GM23338 (cell line): ENCODE data around the gene ST6GALNAC3. TPM values are rescaled to one million over a fixed set of nuclear protein-coding genes. Genes with fewer than 3 reads are reported as not detected.
A peak's percentile ranks its signal among the peaks of the same experiment; 100 is the strongest.

Experiments
- ATAC-seq: fragments of 200-7000 bp; cut with Tn5 transposase; 3 replicates; pipeline ENCODE4 v1.9.1; 2020
- DNase-seq: peaks from one replicate; pipeline ENCODE4 v3.0.0-alpha.2; 2015; ENCODE audit warnings: low spot score
- H2AFZ ChIP-seq: fragments of 200-600 bp; sonication (generic); 2 replicates; pipeline ENCODE4 v1.8.0; 2016; ENCODE audit warnings: antibody characterized with exemption, mild to moderate bottlenecking, moderate library complexity
- H3F3A ChIP-seq: fragments of 200-600 bp; sonication (generic); replicated peaks from 2 replicates; pipeline ENCODE4 v1.8.0; 2017; ENCODE audit warnings: antibody characterized with exemption, mixed run types, low read depth
- H3K27ac ChIP-seq: fragments of 200-600 bp; sonication (generic); 2 replicates; pipeline ENCODE4 v1.6.1; 2016; ENCODE audit warnings: low read depth
- H3K27me3 ChIP-seq: fragments of 200-600 bp; sonication (generic); 2 replicates; pipeline ENCODE4 v1.8.0; 2016; ENCODE audit warnings: mild to moderate bottlenecking, mixed run types, moderate library complexity; ENCODE audit not compliant: insufficient read depth
- H3K36me3 ChIP-seq: fragments of 200-600 bp; sonication (generic); 2 replicates; pipeline ENCODE4 v1.8.0; 2016; ENCODE audit warnings: mild to moderate bottlenecking; ENCODE audit not compliant: insufficient read depth
- H3K4me1 ChIP-seq: fragments of 200-600 bp; sonication (generic); 2 replicates; pipeline ENCODE4 v1.8.0; 2016; ENCODE audit warnings: mild to moderate bottlenecking, moderate library complexity; ENCODE audit not compliant: insufficient read depth
- H3K4me2 ChIP-seq: fragments of 200-600 bp; sonication (generic); 2 replicates; pipeline ENCODE4 v1.7.1; 2017; ENCODE audit warnings: mixed run types
- H3K4me3 ChIP-seq: fragments of 200-600 bp; sonication (generic); 2 replicates; pipeline ENCODE4 v1.6.1; 2016; ENCODE audit warnings: mixed run types
- H3K79me2 ChIP-seq: fragments of 200-600 bp; sonication (generic); replicated peaks from 2 replicates; pipeline ENCODE4 v1.8.0; 2017; ENCODE audit warnings: mild to moderate bottlenecking; ENCODE audit not compliant: insufficient read depth
- H3K9me2 ChIP-seq: fragments of 200-600 bp; sonication (generic); 2 replicates; pipeline ENCODE4 v1.8.0; 2017; ENCODE audit not compliant: insufficient read depth
- H4K20me1 ChIP-seq: fragments of 200-600 bp; sonication (generic); replicated peaks from 2 replicates; pipeline ENCODE4 v1.8.0; 2017; ENCODE audit warnings: mild to moderate bottlenecking; ENCODE audit not compliant: insufficient read depth
- H3K27ac Mint-ChIP-seq: 2 replicates; pipeline ENCODE4 v1.8.0; 2020; ENCODE audit warnings: inconsistent platforms, mild to moderate bottlenecking, moderate library complexity, mixed read lengths
- H3K27me3 Mint-ChIP-seq: 3 replicates; pipeline ENCODE4 v1.8.0; 2022; ENCODE audit warnings: low read depth, mild to moderate bottlenecking, moderate library complexity, mixed read lengths, inconsistent platforms; ENCODE audit not compliant: insufficient read depth, poor library complexity
- H3K36me3 Mint-ChIP-seq: 3 replicates; pipeline ENCODE4 v1.8.0; 2021; ENCODE audit warnings: low read depth, mild to moderate bottlenecking, inconsistent platforms, moderate library complexity, mixed read lengths
- H3K4me1 Mint-ChIP-seq: 3 replicates; pipeline ENCODE4 v1.8.0; 2020; ENCODE audit warnings: mild to moderate bottlenecking, inconsistent platforms, mixed read lengths
- H3K4me3 Mint-ChIP-seq: 3 replicates; pipeline ENCODE4 v1.8.0; 2021; ENCODE audit warnings: moderate library complexity, mild to moderate bottlenecking, inconsistent platforms, mixed read lengths
- H3K9me3 Mint-ChIP-seq: 3 replicates; pipeline ENCODE4 v1.8.0; 2020; ENCODE audit warnings: moderate library complexity, mild to moderate bottlenecking, inconsistent platforms, mixed read lengths
- ETS1 ChIP-seq: IDR thresholded peaks from 2 replicates; pipeline ENCODE4 v1.6.1; 2016; ENCODE audit warnings: antibody characterized with exemption
- EZH2 ChIP-seq: fragments of 200-600 bp; sonication (generic); IDR thresholded peaks from one replicate; pipeline ENCODE4 v1.8.0; 2017; ENCODE audit warnings: antibody characterized with exemption, mild to moderate bottlenecking, low read depth; ENCODE audit not compliant: unreplicated experiment
- EZH2phosphoT487 ChIP-seq: fragments of 200-600 bp; sonication (generic); IDR thresholded peaks from one replicate; pipeline ENCODE4 v1.8.1; 2018; ENCODE audit warnings: antibody characterized with exemption; ENCODE audit not compliant: unreplicated experiment
- JUNB ChIP-seq: IDR thresholded peaks from one replicate; pipeline ENCODE4 v1.6.1; 2016; ENCODE audit warnings: antibody characterized with exemption; ENCODE audit not compliant: unreplicated experiment
- NANOG ChIP-seq: IDR thresholded peaks from 2 replicates; pipeline ENCODE4 v1.6.1; 2016; ENCODE audit warnings: antibody characterized with exemption, borderline replicate concordance
- POLR2AphosphoS5 ChIP-seq: IDR thresholded peaks from 2 replicates; pipeline ENCODE4 v1.6.1; 2016; ENCODE audit warnings: antibody characterized with exemption, low read depth
- STAT1 ChIP-seq: IDR thresholded peaks from one replicate; pipeline ENCODE4 v1.6.1; 2016; ENCODE audit warnings: antibody characterized with exemption; ENCODE audit not compliant: unreplicated experiment
- ZNF331 ChIP-seq: fragments of 250-450 bp; sonication (Bioruptor Pico); IDR thresholded peaks from 2 replicates; pipeline ENCODE4 v1.5.0; 2020; ENCODE audit warnings: low read depth, mild to moderate bottlenecking, moderate library complexity
- polyA plus RNA-seq: library from polyadenylated mRNA; unstranded; fragments of >200 nt; fragmentation: Nextera tagmentation; extraction: Ambion mirVana; gene quantifications from 2 replicates; pipeline ENCODE4 v1.2.1, GENCODE V29; 2016
- total RNA-seq: library from RNA; depleted of rRNA; stranded (reverse); fragments of >200 nt; shearing (Covaris generic); gene quantifications from 2 replicates; pipeline ENCODE4 v1.2.3, GENCODE V29; 2014
- TF ChIP-seq, protein P1 (sequence below): fragments of 250-450 bp; sonication (Bioruptor Pico); IDR thresholded peaks from 2 replicates; pipeline ENCODE4 v1.5.0; 2020; ENCODE audit warnings: mild to moderate bottlenecking, moderate library complexity

The ST6GALNAC3 gene
- total and polyA plus RNA-seq, 2 experiments from 2014 or later, result 4.7 to 11.6 TPM

DNA sequence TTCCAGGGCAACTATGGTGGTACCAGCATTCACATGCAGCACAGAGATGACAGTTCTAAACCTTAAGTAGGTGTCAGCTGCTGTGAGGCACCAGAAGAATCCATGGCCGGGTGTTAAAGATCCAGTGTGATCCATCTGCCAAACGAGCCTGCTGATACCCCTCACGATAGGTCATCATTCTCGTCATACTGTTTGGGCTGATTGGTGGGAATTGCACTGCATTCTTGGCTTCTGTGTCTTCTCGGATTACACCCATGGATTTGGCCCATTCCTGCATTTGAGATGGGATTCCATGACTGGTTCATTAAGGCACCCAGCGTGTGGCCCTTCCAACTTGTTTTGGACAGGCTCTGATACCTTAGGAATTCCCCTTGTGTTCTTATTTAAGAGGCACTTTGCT is 55.2 kb downstream of the ST6GALNAC3 start:
- Histone ChIP-seq H2AFZ (no peak overlapping the region), H3K4me2 (no peak overlapping the region), H3K27ac (no peak overlapping the region), H3K36me3 (no peaks in the 10 kb centered on the region), H3K27me3 (no peaks in the 10 kb centered on the region), H3K79me2 (no peaks in the 10 kb centered on the region; the same call in 1 of the 2 replicates), H3K4me1 (0 out of 2 replicates have a peak, but pooled peaks cover 4% of the 10 kb centered on the region), H4K20me1 (no peaks in the 10 kb centered on the region), H3F3A (no peaks in the 10 kb centered on the region), H3K9me2 (peaks cover 29% of the 10 kb centered on the region), H3K4me3 (no peak overlapping the region)
- ATAC-seq, result peak; percentile 51; the same call in 2 of the 3 replicates
- Mint-ChIP-seq H3K9me3 (no peaks in the 10 kb centered on the region), H3K27ac (0 out of 2 replicates have a peak overlapping the region, but pooled peaks have one; percentile 12), H3K36me3 (peaks cover 26% of the 10 kb centered on the region; the same call in 2 of the 3 replicates), H3K27me3 (peaks cover 15% of the 10 kb centered on the region), H3K4me1 (peaks cover 17% of the 10 kb centered on the region; the same call in 2 of the 3 replicates), H3K4me3 (no peak overlapping the region)
- peak; percentile 47 for DNase-seq
- TF ChIP-seq JUNB (no peak), POLR2AphosphoS5 (no peak), EZH2 (no peak), ZNF331 (CRISPR knock-in tag) (no peak), STAT1 (no peak), NANOG (no peak), ETS1 (no peak), EZH2phosphoT487 (no peak)
- TF ChIP-seq, protein P1, sequence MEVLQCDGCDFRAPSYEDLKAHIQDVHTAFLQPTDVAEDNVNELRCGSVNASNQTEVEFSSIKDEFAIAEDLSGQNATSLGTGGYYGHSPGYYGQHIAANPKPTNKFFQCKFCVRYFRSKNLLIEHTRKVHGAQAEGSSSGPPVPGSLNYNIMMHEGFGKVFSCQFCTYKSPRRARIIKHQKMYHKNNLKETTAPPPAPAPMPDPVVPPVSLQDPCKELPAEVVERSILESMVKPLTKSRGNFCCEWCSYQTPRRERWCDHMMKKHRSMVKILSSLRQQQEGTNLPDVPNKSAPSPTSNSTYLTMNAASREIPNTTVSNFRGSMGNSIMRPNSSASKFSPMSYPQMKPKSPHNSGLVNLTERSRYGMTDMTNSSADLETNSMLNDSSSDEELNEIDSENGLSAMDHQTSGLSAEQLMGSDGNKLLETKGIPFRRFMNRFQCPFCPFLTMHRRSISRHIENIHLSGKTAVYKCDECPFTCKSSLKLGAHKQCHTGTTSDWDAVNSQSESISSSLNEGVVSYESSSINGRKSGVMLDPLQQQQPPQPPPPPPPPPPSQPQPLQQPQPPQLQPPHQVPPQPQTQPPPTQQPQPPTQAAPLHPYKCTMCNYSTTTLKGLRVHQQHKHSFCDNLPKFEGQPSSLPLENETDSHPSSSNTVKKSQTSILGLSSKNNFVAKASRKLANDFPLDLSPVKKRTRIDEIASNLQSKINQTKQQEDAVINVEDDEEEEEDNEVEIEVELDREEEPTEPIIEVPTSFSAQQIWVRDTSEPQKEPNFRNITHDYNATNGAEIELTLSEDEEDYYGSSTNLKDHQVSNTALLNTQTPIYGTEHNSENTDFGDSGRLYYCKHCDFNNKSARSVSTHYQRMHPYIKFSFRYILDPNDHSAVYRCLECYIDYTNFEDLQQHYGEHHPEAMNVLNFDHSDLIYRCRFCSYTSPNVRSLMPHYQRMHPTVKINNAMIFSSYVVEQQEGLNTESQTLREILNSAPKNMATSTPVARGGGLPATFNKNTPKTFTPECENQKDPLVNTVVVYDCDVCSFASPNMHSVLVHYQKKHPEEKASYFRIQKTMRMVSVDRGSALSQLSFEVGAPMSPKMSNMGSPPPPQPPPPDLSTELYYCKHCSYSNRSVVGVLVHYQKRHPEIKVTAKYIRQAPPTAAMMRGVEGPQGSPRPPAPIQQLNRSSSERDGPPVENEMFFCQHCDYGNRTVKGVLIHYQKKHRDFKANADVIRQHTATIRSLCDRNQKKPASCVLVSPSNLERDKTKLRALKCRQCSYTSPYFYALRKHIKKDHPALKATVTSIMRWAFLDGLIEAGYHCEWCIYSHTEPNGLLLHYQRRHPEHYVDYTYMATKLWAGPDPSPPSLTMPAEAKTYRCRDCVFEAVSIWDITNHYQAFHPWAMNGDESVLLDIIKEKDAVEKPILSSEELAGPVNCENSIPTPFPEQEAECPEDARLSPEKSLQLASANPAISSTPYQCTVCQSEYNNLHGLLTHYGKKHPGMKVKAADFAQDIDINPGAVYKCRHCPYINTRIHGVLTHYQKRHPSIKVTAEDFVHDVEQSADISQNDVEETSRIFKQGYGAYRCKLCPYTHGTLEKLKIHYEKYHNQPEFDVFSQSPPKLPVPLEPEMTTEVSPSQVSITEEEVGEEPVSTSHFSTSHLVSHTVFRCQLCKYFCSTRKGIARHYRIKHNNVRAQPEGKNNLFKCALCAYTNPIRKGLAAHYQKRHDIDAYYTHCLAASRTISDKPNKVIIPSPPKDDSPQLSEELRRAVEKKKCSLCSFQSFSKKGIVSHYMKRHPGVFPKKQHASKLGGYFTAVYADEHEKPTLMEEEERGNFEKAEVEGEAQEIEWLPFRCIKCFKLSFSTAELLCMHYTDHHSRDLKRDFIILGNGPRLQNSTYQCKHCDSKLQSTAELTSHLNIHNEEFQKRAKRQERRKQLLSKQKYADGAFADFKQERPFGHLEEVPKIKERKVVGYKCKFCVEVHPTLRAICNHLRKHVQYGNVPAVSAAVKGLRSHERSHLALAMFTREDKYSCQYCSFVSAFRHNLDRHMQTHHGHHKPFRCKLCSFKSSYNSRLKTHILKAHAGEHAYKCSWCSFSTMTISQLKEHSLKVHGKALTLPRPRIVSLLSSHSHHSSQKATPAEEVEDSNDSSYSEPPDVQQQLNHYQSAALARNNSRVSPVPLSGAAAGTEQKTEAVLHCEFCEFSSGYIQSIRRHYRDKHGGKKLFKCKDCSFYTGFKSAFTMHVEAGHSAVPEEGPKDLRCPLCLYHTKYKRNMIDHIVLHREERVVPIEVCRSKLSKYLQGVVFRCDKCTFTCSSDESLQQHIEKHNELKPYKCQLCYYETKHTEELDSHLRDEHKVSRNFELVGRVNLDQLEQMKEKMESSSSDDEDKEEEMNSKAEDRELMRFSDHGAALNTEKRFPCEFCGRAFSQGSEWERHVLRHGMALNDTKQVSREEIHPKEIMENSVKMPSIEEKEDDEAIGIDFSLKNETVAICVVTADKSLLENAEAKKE (CRISPR knock-in tag), result no peak
